WERI-Rb-1 (cell line): ENCODE data around the gene CEP44.

Experiments used
- DNase-seq: peaks from one replicate; pipeline ENCODE4 v3.0.0-alpha.2; 2020
- H3K27ac ChIP-seq: fragments of 250-450 bp; sonication (Bioruptor Pico); 2 replicates; pipeline ENCODE4 v1.5.1; 2020; ENCODE audit warnings: mild to moderate bottlenecking, moderate library complexity
- H3K27me3 ChIP-seq: fragments of 250-450 bp; sonication (Bioruptor Pico); 2 replicates; pipeline ENCODE4 v1.5.1; 2021; ENCODE audit warnings: mild to moderate bottlenecking, low read depth, moderate library complexity; ENCODE audit not compliant: insufficient read depth, severe bottlenecking
- H3K36me3 ChIP-seq: fragments of 250-450 bp; sonication (Bioruptor Pico); 2 replicates; pipeline ENCODE4 v1.5.1; 2020; ENCODE audit warnings: mild to moderate bottlenecking, moderate library complexity
- H3K4me3 ChIP-seq: 2 replicates; pipeline ENCODE4 v1.5.1; 2011; ENCODE audit warnings: low read depth, mild to moderate bottlenecking, control low read depth, low read length
- H3K9me3 ChIP-seq: fragments of 250-450 bp; sonication (Bioruptor Pico); 2 replicates; pipeline ENCODE4 v1.5.1; 2021; ENCODE audit warnings: mild to moderate bottlenecking, moderate library complexity; ENCODE audit not compliant: severe bottlenecking
- TF ChIP-seq, protein P1 (sequence below): IDR thresholded peaks from 2 replicates; pipeline ENCODE4 v1.5.1; 2011; ENCODE audit warnings: low read depth, mild to moderate bottlenecking, control low read depth, inconsistent platforms, low read length

CEP44 gene

GRCh38 chr4:174248407-174248806, 35.3 kb upstream of the CEP44 start:
- no peaks in the 10 kb centered on the region for H3K27me3 ChIP-seq
- DNase-seq, result no peak
- H3K36me3 ChIP-seq, result no peaks in the 10 kb centered on the region
- TF ChIP-seq, protein P1, sequence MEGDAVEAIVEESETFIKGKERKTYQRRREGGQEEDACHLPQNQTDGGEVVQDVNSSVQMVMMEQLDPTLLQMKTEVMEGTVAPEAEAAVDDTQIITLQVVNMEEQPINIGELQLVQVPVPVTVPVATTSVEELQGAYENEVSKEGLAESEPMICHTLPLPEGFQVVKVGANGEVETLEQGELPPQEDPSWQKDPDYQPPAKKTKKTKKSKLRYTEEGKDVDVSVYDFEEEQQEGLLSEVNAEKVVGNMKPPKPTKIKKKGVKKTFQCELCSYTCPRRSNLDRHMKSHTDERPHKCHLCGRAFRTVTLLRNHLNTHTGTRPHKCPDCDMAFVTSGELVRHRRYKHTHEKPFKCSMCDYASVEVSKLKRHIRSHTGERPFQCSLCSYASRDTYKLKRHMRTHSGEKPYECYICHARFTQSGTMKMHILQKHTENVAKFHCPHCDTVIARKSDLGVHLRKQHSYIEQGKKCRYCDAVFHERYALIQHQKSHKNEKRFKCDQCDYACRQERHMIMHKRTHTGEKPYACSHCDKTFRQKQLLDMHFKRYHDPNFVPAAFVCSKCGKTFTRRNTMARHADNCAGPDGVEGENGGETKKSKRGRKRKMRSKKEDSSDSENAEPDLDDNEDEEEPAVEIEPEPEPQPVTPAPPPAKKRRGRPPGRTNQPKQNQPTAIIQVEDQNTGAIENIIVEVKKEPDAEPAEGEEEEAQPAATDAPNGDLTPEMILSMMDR, result no peak
- H3K4me3 ChIP-seq, result no peak overlapping the region
- H3K27ac ChIP-seq, result no peak overlapping the region
- no peaks in the 10 kb centered on the region for H3K9me3 ChIP-seq

- H3K4me3 ChIP-seq, result no peak overlapping the region
- no peak for DNase-seq
- no peaks in the 10 kb centered on the region for H3K9me3 ChIP-seq
- H3K27ac ChIP-seq, result no peak overlapping the region
- H3K27me3 ChIP-seq, result no peaks in the 10 kb centered on the region
- peaks cover 3% of the 10 kb centered on the region; the same call in 1 of the 2 replicates for H3K36me3 ChIP-seq
- TF ChIP-seq, protein P1, result no peak
Measured at GRCh38 chr4:174252412-174252811, 31.3 kb upstream of the CEP44 start.

DNA sequence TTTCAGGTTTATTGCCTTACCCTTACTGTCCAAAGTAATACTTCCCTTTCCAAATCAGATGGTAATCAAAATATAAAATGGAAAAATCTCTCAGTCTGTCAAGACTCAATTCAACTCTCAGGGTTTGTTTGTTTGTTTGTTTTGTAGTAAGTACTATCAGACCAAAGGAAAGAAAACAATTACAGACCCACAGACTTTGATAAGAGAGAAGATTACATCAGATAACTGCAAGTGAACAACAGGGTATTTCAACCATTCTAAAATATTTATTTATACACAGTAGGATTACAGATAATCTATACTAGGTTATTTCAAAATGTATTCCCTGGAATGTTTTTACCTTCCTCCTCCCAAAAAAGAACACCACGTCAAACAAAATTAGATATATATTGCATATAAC, 29.1 kb upstream of the CEP44 start:
- Histone ChIP-seq H3K27me3 (no peaks in the 10 kb centered on the region), H3K36me3 (peaks cover 3% of the 10 kb centered on the region; the same call in 1 of the 2 replicates), H3K27ac (no peak overlapping the region), H3K4me3 (no peak overlapping the region), H3K9me3 (no peaks in the 10 kb centered on the region)
- TF ChIP-seq, protein P1, result no peak
- no peak for DNase-seq

DNA sequence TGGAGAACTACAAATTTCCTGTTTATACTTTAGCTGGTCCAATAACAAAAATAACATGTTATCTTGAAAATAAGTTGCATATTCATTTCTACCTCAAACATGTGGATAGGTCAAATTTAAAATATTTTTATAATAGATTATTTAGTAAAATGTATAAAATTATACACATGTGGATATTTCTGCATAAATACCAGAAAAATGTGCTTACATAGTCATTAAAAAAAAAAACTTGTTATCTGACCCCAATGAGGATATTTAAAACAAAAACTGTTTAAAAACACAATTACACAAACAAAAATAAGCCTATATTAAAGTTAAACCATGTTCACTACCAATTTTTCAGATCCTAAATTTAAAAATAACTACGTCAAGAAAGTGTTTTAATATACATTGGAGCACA, 28.3 kb upstream of the CEP44 start:
- no peaks in the 10 kb centered on the region for H3K27me3 ChIP-seq
- H3K4me3 ChIP-seq, result no peak overlapping the region
- H3K27ac ChIP-seq, result no peak overlapping the region
- peaks cover 3% of the 10 kb centered on the region; the same call in 1 of the 2 replicates for H3K36me3 ChIP-seq
- H3K9me3 ChIP-seq, result no peaks in the 10 kb centered on the region
- DNase-seq, result no peak
- TF ChIP-seq, protein P1, result no peak

GRCh38 chr4:174255786-174256185, 27.9 kb upstream of the CEP44 start:
- TF ChIP-seq, protein P1, result no peak

DNA sequence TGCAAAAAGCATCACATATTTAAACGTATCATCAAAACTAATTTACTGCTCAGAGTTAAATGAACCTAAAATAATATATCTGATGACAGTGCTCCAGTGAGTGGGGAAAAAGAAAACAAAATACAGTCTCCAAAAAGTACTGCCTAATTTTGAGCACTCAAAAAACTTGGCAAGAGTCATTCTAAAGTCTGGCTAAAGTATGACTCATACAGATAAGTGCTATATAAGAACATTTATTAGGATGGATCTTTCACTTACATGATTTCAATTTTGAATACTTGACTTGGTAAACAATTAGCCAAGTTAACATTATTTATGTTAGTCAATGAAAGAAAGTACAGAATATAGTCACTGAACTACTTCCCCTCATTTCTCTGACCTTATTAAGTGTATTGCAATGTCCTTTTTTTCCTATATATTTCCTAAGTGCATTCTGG, 27.4 kb upstream of the CEP44 start:
- TF ChIP-seq, protein P1, result no peak
- DNase-seq, result no peak
- H3K4me3 ChIP-seq, result no peak overlapping the region
- no peak overlapping the region for H3K27ac ChIP-seq
- H3K36me3 ChIP-seq, result peaks cover 3% of the 10 kb centered on the region; the same call in 1 of the 2 replicates
- H3K9me3 ChIP-seq, result no peaks in the 10 kb centered on the region
- H3K27me3 ChIP-seq, result no peaks in the 10 kb centered on the region

More at GRCh38 chr4:174255786-174256185, 27.9 kb upstream of the CEP44 start:
- Histone ChIP-seq H3K27me3 (no peaks in the 10 kb centered on the region), H3K9me3 (no peaks in the 10 kb centered on the region), H3K36me3 (peaks cover 3% of the 10 kb centered on the region; the same call in 1 of the 2 replicates), H3K4me3 (no peak overlapping the region), H3K27ac (no peak overlapping the region)
- no peak for DNase-seq
